NCI-H1048 (cell line): Measurements from ENCODE around the gene TBX1.

Source experiments
- DNase-seq: peaks from one replicate; lab custom pipeline; 2025; lab: John Stamatoyannopoulos, UW

TBX1 gene

DNA sequence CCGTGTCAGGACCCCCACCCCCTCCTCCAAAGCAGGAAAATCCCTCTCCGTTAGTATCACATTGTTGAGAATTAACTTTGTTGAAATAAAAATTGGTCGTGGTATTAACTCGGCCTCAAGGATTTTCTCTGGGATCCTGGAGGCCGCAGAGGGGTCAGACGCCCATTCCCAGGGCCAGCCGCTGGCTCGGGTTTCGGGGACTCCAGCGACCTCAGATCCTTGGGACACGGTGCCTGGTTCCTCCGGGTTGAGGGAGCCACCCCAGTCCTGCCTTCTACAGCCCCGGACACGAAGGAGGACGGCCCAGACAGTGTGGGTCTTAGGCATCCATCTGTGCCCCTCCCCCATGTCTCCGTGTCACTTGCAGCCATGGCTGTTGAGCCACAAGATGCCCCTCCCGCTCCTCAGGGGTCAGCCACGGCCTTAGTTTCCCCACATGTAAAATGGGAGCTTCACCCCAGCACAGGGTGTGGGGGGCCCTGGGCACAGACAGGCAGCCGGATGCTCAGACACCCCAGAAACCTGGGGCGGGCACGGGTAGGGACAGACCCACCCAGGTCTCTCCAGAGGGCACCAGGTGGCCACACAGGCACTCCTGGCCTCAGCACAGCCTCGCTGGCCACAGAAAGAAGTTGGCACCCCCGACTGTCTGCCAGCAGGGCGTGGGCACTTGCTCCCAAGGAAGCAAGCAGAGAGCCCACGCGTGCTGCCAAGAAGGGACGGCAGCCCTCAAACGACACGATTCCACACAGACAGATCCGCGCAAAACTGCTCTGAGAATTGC, 21.7 kb upstream of the TBX1 start:
- DNase-seq: no peak

DNA sequence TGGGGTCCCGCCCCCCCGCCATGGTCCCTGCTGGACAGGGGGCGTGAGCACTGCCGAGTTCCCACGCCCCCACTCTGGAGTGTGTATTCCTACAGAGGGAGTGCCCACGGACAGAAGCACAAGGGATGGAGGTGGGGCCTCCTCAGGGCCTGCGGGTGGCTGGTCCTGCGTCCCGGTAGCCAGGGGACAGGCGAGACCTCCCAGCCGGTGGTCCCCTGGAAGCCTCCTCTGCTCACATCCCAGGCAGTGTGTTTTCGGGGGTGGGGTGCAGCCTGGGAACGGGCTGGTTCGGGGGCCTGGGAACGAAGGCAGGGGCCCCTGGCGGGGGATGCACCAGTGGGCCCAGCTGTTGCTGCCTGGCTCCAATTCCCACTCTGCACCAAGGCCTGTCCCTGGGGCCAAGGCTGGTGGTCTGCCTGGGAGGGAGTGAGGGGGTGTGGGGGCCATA, 21.1 kb upstream of the TBX1 start:
- no peak for DNase-seq

DNA sequence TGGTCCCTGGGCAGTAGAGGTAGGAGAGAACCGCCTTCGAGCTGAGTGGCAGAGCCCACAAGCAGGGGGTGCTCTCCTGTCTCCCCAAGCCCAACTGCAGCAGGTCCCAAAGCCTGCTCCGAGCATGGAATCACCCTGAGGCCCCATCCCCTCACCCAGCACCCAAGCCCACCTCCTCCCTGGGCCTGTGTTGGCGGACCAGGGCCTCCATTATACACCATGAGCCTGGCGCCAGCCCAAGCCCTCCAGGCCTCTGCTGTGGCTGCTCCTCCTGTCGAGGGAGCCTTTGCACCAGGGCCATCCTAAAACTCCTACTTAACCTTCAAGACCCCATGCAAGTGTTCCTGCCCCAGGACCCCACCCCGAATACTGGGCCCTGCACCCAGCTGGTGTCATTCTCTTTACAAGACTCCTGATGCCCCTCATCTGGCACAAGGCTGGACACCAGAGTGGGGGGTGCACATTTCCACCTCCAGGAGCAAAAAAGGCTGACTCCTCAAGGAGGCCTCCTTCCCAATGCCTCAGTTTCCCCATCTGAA, 20.6 kb upstream of the TBX1 start:
- no peak for DNase-seq

DNA sequence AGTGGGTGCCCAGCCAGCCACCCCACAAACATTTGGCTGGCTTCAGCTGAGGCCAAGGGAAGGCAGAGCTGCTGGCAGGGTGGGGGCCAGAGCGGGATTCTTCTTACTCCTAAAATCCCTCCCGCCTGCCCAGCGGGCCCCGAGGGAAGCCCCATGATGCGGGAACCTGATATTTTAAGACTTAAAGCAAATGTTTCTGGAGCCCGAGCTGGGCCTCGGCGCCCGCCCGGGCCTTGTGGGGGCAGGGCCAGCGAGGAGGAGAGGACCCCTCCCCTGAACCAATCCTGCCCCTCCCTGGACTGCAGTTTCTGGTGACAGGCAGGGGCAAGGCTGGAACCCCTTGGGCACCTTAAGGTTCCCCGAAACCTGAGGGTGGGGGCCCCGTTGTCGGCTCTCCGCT, 20.0 kb upstream of the TBX1 start:
- DNase-seq: no peak

DNA sequence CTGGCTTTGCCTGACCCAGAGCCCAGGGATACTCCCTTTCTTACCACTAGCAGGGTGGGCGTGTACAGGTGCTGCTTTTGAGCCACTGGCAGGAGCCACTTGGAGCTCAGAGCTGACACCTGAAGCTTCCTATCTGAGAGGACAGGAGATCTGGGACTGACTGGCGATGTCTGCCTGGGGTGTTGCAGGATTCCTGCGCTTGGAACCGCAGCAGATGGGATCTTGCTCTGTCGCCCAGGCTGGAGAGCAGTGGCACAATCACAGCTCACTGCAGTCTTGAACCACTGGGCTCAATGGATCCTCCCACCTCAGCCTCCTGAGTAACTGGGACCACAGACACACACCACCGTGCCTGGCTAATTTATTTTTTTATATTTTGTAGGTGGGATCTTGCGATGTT, 19.5 kb upstream of the TBX1 start:
- no peak for DNase-seq

DNA sequence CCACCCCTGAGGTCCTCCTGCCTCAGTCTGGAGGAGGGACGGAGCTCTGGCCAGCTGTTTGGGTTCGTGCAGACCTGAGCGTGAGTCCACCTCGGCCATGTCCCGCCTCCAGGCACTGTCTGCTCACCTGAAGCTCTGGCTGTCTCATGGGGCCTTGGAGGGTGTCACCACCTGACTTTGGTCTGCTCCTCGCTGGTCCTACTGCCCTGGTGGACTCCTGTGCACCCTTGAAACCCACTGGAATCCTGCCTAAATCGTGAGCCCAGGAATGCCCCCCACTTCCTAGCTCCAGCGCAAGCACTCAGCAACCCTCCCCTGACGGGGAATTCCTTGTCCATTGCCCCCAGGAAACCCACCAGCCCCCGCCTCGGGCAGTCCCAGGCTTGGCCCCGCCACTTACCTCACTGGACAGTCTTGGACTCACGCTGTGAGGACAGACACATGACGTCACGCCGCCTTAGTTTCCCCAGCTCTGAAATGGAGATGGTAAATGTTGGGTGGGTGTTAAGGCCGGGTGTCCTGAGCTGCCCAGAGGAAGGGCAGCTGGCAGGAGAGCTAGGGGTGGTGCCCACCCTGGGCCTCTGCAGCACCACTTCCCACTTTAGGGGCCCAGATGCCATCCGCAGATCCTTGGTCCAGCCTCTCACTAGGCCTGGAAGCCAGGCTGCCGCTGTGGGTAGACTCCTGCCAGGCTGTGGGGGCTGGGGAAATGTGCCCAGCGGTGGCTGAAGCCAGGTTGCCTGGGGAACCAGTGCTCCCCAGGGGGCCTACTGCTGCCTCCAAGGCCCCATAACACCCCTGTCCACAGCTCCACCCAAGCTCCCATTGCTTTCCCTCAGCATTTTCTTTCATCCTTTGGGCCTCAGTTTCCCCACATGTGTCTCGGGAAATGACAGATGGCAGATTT, 18.2 kb upstream of the TBX1 start:
- DNase-seq: no peak

DNA sequence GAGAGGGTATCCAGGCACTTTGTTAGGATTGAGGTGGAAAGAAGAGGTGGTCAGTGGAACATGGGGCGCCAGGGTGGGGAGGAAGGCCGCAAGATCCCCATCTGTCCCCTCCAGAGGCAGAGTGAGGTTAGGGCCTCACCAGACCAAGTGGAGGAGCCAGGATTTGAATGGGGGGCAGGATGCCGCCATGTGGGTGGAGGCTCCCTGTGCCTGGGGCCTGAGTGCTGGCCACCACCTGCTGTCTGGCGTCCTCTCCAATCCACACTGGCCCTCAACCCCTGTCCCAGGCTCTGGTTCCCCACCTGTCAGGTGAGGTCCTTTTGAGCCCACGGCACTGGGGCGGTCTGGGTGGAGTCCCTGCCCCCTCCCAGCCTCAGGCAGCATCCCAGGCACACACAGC, 17.5 kb upstream of the TBX1 start:
- DNase-seq: no peak

DNA sequence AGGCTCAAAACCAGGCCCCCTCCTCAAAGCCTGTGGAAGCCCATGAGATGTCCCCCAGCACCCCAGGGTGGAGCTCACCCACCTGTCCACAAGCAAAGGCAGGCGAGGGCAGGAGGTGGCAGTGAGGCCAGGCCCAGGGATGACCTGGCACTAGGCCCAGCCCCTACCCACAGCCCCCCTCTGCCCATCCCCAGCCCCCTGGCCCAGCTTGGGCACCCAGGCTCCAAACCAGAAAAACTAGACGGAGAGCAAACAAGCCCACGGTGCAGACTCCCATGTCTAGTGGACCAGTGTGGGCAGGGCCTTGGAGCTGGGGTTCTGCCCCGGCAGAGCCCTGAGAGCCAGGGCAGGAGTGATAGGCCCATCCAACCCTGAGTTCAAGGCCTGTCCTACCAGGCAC, 16.9 kb upstream of the TBX1 start:
- no peak for DNase-seq

DNA sequence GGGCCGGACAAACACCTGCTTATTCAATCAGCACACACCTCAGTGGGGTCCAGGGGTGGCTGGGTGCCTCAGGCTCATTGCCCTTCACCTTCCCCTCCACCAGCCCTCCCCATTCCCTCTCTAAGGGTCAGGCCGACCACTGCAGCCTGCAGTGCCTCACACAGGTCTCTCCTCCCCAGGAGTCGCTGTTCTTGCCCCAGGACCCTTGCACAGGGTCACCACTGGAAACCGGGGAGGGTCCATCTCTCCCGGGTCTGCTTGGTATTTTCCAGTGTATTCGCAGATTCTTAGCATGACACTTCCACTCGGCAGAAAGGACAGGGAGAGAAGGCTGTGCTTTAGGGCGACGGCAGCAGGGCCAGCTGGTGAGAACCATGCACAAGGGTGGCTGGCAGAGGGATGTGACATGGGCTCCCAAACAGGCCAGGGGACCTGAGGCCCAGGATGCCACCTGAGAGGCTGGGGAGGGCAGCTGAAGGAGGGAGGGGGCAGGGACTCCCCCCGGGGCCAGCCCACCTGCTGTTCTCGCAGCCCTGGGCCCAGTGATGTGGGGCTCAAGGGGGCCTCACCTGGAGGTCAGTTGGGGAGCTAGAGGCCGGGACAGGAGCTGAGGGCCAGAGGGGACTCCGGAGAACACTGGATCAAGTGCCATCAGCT, 16.1 kb upstream of the TBX1 start:
- no peak for DNase-seq

DNA sequence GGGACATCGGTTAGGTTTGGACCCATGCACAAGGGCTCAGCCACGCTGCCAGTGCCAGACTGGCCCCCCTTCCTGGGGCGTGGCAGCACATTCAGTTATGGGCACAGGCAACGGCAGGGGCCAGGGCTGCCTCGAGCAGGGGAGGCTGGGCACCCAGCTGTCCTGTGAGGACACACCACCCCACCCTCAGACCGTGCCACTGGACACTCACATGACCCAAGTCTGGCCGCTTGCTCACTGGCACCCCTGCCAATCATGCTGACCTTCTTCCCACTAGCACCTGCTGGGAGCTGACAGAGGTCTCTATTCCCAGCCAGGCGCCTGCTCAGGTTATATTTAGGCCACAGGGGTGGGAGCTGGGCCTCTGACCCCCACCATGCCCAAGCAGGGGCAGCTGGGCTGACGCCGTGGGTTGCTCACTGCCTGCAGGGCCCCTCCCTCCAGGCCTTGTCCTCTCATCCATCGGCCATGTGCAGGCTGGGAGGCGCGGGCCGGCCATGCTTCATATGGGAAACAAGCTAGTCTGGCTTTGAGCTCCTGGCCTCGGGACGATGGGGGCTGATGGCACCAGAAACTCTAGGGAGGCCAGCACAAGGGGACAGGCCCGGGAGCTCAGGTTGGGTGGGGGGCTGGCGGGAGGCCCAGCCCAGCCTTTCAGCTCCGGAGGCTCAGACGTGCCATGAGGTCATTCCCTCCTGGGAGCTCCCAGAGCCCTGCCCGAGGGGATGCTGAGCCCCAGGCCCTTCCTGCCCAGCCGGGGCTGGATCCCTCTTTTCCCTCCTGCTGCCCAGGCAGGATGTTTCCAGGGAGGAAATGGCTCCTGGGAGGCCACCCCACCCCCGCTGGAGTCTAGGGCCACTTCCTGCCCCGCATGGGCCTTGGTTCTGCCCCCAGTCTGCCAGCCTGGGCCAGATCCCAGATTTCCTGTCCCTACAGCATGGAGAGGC, 15.2 kb upstream of the TBX1 start:
- no peak for DNase-seq

DNA sequence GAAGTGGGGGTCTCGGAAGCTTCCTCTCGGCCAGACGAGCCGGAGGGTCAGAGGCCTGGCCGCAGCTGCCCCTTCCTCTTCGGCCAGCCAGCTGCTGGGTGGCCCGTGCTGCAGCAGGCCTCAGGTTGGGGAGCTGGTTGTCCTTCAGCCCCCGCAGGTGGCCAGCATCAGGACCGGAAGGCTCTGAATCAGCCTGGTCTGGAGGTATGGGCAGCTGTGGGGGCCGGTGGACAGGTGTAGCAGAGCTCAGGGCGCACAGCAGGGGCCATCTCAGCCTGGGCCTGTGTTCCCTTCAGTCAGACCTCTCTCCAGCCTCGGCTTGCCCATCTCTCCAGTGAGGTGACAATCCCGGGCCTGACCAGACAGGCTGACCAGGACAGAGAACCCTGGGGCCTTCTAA, 13.9 kb upstream of the TBX1 start:
- DNase-seq: no peak

DNA sequence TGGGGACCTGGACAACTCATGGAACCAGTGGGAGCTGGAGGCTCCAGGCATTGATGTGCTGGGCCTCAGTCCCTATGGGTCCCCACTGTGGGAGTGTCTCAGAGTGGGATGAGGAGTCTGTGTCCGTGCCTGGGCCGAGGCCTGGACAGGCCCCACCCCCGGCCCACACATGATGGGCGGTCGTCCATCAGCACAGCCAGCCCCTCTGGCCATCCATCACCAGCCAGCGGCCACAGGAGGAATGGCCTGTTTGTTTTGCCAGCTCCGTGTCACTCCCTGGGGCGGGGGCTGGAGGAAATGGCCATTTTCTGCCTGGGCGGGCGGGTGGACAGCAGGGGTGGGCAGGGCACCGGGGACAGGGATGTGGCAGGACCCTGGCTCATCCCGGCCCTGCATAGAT, 13.0 kb upstream of the TBX1 start:
- DNase-seq: no peak

DNA sequence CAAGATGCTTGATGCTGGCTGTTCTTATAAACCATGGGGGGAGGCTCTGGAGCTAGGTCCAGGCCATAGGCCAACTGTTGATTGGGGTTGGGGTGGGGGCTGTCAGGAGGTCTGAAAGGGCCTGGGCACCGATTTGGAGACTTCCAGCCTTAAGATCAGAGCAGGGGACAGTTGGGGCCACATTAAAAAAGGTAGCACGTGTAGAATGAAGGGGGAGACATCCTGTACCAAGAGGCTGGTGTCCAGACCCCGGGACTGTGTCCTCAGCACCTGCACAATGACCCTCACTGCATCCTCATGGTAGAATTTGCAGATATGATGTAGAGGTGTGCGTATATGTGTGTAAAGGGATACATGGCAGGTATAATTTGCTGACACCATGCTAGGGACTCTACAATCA, 12.4 kb upstream of the TBX1 start:
- no peak for DNase-seq

DNA sequence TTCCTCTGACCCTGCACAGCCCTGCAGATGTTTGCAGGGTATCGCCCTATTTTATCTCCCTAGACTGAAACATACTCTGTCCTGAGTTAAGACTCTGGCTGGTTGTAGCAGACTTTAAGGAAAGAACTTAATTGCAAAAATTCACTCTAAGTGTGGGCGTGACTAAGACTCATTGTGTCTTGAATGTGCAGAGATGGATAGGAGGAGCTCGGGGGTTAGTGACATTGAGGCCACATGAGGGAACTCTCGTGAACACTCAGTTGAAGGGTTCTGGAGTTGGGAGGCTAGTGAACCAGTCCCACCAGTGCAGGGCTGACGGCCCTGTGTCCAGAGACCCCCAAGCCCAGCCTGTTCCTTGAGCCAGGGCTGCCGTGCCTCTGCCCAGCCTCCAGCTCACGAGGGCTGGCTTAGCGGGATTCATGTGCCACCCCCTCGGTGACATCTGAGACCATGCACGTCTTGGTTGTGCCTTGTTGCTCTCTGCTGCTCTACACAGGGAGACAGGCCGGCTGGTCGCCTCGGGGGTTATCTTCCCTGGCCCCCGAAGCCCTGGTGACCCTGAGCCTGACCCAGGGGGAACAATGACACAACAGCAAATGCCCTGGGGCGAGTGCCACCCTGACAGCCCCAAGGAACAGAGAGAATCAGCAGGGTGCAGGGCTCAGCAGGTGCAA, 11.4 kb upstream of the TBX1 start:
- no peak for DNase-seq

DNA sequence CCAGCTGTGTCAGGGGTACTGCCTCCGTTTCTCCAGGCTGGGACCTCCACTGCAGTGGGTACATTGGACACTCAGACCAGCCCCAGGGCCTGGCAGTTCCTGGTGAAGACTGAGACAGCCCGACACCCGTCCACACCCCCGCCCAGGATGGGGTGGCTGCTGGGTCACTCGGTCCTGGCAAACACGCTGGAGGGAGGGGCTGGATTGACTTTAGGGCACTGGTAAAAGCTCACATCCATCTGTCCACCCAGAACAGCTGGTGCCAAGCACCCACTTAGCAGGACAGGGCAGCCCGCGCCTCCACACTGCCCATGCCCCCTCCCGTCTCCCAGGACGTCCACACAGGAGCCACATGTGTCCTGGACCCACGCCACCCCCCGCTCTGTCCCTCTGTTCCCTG, 10.7 kb upstream of the TBX1 start:
- no peak for DNase-seq

DNA sequence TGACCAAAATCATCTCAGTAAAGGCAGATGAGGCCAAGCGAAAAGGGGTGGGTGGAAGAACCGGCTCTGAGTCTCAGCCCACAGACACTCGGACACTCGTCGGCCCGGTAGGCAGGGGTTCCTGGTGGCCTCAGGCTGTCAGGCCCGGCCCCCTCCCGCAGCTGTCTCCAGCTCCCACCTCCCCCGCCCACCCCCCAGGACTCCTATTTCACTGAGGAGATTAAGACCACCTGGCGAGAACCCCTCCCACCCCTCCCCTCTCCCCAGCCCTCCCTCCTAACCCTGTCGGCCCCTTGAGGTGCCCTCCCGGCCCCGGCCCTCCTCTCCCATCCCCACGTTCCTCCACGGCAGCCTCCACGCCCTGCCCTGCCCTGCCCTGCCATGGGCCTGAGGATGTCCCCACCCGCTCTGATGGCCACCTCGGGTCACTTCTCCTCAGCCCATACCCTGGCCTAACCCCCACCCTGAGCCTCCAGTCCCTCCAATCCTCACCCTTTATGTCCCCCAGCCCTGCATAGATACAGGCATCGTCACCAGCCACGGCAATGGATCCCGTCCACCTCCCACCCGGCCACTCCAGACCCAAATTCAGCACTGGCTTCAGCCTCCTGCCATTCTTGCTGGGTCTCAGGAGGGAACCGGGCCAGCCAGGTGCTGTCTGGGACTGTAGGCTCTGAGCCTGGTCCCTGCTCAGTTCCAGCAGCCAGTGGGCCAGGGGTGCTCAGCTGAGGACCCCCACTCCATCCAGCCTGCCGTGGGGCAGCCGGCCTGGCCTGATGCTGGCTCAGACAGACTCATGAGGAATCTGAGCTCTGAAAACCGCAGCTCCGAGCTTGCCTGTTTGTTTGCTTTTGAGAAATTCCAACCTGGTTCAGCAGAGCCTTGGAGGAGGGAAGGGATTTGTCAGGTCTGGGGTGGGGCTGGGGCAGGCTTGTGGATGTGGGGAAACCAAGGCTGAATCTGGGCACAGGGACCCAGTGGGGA, 9.8 kb upstream of the TBX1 start:
- DNase-seq: no peak

DNA sequence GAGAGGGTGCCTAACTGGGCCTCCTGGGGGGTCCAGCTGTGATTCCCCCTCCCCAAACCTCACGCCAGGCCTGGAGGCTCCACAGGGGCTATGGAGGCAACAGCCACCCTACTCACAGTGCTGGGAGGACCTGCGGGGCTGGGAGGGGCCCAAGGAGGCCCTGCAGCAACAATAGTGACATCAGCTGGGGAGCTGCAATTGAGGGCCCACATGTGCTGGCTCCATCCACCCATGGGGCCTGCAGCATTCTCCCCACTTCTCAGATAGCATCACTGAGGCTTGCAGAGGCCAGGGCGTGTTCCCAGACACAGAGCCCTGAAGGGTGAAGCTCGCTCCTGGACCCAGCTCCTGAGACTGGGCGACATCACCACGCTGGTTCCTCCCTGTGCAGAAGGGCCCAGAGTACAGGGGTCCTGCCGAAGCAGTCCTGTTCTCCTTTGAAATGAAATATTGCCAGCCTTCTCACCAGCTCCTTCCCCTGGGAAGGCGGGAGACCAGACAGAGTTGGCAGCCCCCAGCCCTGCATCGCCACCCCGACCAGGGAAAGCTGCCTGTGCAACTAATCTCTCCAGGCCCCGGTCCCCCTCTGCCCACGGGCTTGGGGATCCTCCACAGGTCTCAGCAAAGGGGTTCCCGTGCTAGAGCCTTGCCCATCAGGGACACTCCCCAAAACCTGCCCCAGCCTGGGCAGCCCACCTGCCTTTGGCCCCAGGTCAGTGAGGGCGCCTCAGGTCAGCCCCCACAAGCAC, 8.9 kb upstream of the TBX1 start:
- no peak for DNase-seq

DNA sequence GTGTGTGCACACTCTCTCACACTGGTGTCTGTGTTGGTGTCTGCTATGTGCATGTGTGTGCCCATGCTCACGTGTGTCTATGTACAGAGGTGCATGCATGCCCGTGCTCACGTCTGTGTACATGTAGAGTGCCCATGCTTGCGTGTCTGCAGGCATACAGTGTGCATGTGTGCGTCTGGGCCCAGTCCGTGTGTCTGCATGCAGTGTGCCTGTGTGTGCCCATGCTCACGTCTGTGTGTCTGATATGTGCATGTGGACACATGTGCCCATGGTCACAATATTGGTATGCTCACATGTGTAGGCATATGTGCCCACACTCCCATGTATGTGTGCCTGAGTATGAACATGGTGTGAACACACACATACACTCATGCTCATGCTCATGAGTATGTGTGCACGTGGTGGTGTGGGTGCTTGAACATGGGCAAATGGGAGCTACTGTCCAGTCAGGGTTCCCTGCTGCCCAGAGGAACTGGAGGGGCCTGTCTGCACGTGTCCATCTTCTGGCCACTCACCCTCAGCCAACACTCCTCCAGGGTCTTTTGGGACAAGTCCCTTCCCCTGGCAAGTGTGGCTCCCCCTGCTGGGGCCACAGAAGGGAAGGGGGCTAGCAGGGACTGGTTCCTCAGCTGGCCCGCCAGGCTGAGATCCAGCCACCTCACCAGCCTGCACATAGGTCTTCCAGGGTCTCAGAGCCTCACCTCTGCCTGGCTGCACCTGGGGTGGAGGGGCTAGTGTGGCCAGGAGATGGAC, 7.3 kb upstream of the TBX1 start:
- DNase-seq: no peak
